ENCODE measurements around the gene FBH1.
"Not testable (repeated sequence)": the region's sequence is repeated elsewhere in the genome, so short reads cannot be mapped to it uniquely, and the experiment has no call there.

Gene FBH1

GRCh38 chr10:5944389-5945189 lies 54.5 kb downstream of the FBH1 start:
- DNase-seq: no peak

- DNase-seq: no peak
These were observed 55.1 kb downstream of the FBH1 start for GRCh38 chr10:5945190-5945509.

- DNase-seq: no peak
These were observed 55.7 kb downstream of the FBH1 start for GRCh38 chr10:5945561-5946418.

- DNase-seq: not testable (repeated sequence)
These were observed 56.4 kb downstream of the FBH1 start for GRCh38 chr10:5946419-5946775.

- no peak for DNase-seq
These were observed 56.7 kb downstream of the FBH1 start for GRCh38 chr10:5946786-5947185.

- no peak for DNase-seq
These were observed 57.6 kb downstream of the FBH1 start for GRCh38 chr10:5947471-5948207.

GRCh38 chr10:5948208-5948585 lies 58.2 kb downstream of the FBH1 start:
- DNase-seq: no peak

GRCh38 chr10:5949009-5949759 lies 59.1 kb downstream of the FBH1 start:
- no peak for DNase-seq

GRCh38 chr10:5951167-5951711 lies 61.2 kb downstream of the FBH1 start:
- no peak for DNase-seq

GRCh38 chr10:5951721-5952407 lies 61.8 kb downstream of the FBH1 start:
- DNase-seq: no peak

GRCh38 chr10:5952731-5953385 lies 62.8 kb downstream of the FBH1 start:
- no peak for DNase-seq

- no peak for DNase-seq
These were observed 63.6 kb downstream of the FBH1 start for GRCh38 chr10:5953676-5954075.

- no peak for DNase-seq
These were observed 66.3 kb downstream of the FBH1 start for GRCh38 chr10:5956146-5956936.

- no peak for DNase-seq
These were observed 68.0 kb downstream of the FBH1 start for GRCh38 chr10:5958077-5958476.

- no peak for DNase-seq
These were observed 68.6 kb downstream of the FBH1 start for GRCh38 chr10:5958675-5959074.

GRCh38 chr10:5959142-5959541 lies 69.1 kb downstream of the FBH1 start:
- no peak for DNase-seq

GRCh38 chr10:5959581-5960069 lies 69.6 kb downstream of the FBH1 start:
- no peak for DNase-seq

GRCh38 chr10:5960070-5960972 lies 70.3 kb downstream of the FBH1 start:
- no peak for DNase-seq

- DNase-seq: not testable (repeated sequence)
These were observed 70.9 kb downstream of the FBH1 start for GRCh38 chr10:5960973-5961275.

Measured in activated naive CD4-positive, alpha-beta T cell (primary cell).